ENCODE results near the gene PARPBP.
"Not testable (repeated sequence)": the region's sequence is repeated elsewhere in the genome, so short reads cannot be mapped to it uniquely, and the experiment has no call there.

PARPBP gene

DNA sequence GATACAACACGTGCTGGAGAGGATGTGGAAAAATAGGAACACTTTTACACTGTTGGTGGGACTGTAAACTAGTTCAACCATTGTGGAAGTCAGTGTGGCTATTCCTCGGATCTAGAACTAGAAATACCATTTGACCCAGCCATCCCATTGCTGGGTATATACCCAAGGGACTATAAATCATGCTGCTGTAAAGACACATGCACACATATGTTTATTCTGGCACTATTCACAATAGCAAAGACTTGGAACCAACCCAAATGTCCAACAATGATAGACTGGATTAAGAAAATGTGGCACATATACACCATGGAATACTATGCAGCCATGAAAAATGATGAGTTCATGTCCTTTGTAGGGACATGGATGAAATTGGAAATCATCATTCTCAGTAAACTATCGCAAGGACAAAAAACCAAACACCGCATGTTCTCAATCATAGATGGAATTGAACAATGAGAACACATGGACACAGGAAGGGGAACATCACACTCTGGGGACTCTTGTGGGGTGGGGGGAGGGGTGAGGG is 27.1 kb downstream of the PARPBP start:
- not testable (repeated sequence) for DNase-seq (ENCODE audit: low read depth)

DNA sequence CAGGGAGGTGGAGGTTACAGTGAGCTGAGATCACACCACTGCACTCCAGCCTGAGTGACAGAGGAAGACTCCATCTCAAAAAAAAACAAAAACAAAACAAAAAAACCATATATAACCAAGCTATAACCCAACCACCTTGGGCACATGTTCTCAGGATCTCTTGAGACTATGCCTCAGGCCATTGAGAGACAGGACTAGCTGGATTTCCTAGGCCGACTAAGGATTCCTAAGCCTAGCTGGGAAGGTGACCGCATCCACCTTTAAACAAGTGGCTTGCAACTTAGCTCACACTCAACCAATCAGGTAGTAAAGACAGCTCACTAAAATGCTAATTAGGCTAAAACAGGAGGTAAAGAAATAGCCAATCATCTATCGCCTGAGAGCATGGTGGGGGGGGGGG is 35.2 kb downstream of the PARPBP start:
- not testable (repeated sequence) for DNase-seq (ENCODE audit: low read depth)

DNA sequence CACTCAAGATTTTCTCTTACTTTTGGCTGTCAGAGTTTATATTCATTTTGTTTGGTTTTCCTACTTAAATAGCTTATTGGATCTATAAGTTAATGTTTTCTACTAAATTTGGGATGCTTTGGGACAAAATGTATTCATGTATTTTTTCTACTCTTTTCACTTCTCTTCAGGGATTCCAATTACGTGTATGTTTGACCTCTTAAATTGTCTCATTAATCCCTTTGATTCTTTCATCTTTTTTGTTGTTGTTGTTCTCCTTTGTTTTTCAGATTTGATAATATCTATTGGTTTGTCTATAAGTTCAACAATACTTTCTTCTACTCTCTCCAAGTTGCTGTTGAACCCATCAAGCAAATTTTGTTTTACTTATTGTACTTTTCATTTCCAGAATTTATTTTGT is 43.4 kb downstream of the PARPBP start:
- DNase-seq (ENCODE audit: low read depth) = no peak

DNA sequence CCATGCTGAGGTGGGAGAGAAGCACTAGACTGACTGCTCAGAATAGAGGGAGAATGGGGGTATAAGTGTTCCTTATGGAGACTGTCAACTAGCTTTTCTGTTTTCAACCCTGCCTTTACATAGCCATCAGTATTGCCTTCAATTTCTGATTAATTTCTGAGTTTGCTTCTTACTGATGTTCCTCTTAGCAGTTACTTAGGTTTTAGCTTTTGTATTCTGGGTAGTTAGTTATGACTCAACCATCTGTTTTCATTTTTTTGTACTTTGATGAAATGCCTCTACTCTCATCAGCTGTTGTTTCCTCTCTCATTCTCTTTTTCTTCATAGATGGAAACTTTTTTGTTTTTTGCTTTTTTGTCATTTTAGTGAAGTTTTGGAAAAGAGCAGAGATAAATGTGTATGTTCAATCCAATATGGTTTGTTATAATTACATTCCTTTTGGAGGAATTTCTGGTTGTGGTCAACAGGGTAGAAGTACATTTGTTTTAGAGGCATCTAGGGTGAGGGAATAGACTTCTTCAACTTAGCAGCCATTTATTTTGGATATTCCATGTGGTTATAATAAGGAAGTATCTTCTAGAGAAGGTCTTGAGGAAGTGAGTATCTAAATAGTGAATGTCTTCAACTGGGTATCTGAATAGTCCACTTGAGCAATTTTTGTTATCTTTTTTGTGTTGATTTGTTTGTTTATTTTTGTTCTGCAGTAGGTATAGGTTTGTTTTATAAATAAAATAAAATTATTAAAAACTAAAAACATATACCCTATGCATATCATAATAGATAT is 48.0 kb downstream of the PARPBP start:
- DNase-seq (ENCODE audit: low read depth) = no peak

DNA sequence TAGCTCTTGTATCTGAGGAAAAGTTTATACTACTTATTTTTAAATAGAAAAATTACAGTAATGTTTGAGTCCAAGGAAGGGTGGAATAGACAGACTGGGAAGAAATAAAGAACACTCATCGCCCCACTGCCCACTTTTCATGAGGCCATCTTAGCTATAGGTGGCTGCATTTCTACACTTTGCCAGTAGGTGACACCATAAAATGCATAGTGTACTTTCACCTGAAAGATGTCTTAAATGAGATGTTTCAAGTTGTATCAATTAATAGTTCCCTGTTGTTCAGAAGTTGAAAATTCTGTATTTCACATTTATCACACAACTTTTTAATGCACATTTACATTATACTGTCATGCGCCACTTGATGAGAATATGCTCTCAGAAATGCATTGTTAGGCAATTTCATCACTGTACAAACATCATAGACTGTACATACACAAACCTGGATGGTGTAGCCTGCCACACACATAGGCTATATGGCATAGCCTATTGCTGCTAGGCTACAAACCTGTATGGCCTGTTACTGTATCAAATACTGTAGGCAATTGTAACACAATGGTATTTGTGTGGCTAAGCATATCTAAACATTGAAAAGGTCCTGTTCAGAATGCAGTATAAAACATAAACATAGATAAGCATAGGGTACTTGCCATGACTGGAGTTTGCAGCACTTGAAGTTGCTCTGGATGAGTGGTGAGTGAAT is 50.1 kb downstream of the PARPBP start:
- DNase-seq (ENCODE audit: low read depth) = no peak

DNA sequence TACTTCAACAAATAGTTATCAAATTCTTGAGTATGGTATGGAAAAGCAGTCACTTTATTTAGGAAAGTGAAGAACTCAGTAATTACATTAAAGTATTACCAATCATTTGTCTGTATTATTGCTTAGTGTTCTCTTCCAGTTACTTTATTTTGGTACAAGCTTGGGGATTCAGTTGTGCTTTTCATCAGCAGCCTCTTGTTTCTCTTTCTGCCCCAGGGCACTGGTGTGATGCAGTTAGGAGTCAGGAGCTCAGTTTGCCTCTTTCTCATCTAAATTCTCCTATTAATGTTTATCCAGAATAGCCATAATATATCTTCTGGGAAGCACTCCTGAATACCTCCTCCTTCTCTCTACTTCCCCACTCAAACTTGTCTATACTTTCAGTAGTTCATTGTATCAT is 52.0 kb downstream of the PARPBP start:
- DNase-seq (ENCODE audit: low read depth) = no peak

DNA sequence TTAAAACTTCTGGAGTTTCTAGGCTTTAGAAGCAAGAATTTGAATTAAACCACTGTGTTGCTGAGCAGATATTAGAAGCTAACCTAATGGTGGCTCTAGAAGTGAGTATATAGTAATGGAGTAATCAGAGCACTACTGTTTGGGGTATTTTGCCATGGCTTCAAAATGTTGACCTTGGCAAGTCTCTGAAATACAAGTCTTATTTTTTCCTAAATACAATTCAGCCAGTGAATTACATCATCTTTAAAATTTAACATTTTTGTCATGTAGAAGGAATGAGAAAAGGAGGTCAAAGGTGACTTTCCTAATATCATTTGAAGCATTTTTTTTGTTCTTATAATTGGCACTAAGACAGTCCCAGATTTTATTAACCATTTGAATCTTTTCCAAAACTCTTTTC is 52.5 kb downstream of the PARPBP start:
- DNase-seq (ENCODE audit: low read depth) = no peak

DNA sequence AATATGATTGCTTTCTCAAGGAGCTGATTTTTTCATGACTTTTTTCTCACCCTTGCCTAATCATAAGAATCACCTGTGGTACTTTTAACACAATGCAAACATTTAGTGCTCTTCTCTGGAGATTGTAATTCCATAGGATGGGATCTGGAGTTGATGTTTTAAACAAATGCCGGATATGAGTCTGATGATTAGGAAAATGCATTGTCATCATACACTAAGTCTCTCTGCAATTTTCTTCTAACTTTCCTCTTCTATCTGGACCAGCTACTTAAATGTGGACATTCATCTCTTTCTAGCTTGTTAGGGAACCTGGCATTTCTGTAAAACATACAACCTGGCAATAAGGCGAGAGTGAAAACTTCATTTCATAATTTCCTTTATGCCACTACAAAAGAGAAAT is 54.1 kb downstream of the PARPBP start:
- no peak for DNase-seq (ENCODE audit: low read depth)

DNA sequence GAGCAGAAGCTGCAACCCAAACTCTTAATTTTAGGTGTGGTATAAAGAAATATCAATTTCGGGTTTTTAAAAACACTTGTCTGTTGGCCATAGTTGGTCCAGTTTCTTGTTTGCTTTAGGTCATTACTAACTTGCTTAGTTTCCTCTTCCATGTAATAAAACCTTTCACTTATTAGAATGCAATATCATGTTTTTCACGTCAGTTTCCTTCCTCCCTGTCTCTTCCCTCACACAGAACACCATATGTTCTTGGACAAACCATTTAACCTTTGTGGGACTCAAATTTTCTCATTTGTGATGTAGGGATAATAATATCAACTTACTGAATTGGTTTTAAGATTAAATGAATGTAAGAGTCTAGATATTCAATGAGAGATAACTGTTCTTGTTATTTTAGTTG is 54.8 kb downstream of the PARPBP start:
- DNase-seq (ENCODE audit: low read depth) = no peak

DNA sequence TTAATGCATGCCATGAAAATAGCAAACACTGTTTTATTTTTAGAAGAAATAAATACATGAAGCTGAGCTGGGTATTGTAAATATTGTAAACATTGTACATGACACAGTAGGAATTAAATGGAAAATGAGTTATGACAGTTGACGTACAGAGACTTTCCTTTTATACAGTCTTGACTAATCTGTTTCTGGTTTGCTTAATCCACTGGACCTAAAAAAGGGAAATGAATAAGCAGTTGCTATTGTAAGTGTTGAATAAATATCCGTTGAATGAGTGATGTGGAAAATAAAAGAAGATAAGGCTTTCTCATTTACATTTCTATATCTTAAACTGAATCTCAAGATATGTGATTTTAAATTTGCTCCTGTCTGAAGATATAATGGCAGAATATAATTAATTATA is 62.7 kb downstream of the PARPBP start:
- no peak for DNase-seq (ENCODE audit: low read depth)

DNA sequence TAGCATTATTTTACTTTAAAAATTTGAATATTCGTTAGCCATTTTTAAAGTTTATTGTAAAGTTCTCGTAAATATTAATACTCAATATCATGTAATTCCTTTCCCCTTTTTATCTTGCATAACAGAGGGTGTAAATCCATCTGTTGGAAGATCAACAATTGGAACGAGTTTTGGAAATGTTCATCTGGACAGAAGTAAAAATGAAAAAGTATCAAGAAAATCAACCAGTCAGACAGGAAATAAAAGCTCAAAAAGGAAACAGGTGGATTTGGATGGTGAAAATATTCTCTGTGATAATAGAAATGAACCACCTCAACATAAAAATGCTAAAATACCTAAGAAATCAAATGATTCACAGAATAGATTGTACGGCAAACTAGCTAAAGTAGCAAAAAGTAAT is 75.8 kb downstream of the PARPBP start:
- no peak for DNase-seq (ENCODE audit: low read depth)

DNA sequence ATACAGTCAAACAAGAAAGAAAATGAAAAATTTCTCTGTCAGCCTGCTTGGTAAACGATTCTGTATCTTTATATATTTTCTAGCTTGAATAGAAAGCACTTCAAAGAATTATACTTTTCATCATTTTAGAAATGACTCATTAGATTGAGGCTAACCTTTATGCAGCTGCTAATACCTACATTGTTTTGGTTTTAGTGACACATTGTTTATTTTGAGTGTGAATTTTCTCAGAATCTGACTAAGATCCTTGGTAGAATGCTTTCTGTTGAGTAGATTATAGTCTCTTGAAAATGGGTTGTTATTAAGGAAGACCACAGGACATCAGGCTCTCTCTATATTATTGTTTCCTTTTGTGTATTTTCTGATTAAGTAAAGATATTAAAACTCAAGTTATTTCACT is 77.8 kb downstream of the PARPBP start, which contains the start of gene PMCH:
TSS of gene PMCH (minus strand) at position 45 of the 400 bp plus-strand sequence. CDS start 63 bp downstream, outside the sequence.
- no peak for DNase-seq (ENCODE audit: low read depth)

DNA sequence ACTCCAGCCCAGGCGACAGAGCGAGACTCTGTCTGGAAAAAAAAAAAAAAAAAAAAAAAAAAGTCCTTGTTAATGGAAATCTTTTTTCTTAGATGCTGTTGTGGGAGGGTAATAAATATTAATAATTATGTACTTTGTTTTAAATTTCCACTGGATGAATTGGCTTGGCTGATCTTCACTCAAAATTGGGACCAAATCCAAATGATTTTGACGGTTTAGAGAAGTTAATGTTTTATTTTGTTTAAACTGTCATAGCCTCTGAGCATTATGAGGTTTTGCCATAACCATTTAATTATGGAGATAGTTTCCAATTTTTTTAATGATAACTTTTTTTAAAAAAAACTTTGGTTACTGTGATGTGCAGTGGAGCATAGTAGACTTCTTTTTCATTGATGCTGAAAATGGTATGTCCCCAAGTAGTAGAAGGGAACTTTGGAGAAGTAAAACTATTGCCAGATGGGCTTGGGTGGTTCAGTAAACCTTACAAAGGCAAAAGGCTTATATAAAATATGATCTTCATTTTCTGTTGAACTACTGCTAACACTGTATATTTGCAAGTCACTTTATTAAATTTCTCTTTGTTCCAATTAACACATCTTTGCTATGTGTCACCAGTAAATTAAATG is 81.6 kb downstream of the PARPBP start:
- no peak for DNase-seq (ENCODE audit: low read depth)

DNA sequence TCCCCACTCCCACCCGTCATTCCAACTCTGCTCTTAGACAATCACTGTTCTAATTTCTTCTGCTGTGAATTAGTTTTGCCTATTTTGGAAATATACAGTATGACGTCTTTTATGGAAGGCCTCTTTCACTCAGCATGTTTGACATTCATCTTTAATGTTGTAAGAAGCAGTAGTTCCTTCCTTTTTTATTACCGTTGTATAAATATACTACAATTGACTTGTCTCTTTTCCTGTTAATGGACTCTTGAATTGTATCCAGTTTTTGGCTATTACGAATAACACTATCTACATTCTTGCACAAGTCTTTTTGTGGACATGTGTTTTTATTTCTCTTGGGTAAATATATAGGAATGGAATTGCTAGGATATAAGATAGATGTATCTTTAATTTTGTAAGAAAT is 82.6 kb downstream of the PARPBP start:
- no peak for DNase-seq (ENCODE audit: low read depth)

DNA sequence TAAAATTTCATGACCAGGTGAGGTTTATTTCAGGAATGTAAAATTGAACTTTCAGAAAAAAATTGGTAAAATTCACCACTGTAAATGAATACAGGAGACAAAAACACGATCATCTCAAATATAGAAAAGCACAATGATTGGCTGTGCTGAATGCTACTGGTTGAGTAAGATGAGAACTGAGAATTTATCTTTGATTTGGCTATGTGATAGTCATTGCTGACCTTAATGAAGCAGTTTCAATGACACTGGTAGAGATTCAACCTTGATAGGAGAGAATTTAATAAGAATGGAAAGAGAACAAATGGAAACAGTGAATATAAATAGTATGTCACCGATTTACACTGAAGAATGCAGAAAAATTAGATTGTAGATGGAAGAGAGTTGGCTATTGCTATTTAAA is 84.0 kb downstream of the PARPBP start:
- DNase-seq (ENCODE audit: low read depth) = no peak

DNA sequence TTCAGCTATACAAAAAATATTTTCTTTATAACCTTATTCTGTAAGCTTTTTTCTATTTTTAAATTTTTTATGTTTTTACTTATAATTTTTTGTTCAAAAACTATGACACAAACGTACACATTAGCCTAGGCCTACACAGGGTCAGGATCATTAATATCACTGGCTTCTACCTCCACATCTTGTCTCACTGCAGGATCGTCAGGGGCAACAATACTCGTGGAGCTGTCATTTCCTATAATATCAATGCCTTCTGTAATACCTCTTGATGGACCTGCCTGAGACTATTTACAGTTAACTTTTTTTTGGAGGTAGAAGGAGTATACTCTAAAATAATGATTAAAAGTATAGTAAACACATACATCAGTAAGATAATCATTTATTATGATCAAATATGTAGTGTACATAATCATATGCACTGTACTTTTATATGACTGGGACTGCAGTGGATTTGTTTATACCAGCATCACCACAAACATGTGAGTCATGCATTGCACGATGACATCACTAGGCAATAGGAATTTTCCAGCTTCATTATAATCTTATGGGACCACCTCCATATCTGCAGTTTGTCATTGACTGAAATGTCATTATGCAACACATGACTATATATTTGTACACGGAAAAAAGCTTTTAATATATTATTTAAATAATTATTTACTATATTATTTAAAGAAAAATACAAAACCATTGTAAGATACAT is 96.2 kb downstream of the PARPBP start:
- no peak for DNase-seq (ENCODE audit: low read depth)

DNA sequence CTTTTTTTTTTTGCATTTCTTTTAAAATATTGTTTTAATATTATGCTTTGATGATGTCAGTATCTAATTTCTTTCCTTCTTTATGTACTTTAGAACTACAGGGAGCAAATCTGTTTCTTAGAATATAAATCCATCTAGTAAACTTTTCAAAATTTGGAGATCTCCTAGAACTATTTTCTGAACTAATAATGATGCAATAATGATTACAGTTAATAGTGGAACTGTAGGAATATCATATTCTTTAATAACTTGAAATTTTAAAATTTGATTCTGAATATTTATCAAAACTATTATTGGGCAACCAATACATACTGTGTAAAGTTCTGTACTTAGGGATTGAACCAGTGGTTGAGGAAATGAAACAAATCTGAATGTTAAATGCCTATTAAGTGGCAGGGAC is 100.8 kb downstream of the PARPBP start:
- DNase-seq (ENCODE audit: low read depth) = no peak

DNA sequence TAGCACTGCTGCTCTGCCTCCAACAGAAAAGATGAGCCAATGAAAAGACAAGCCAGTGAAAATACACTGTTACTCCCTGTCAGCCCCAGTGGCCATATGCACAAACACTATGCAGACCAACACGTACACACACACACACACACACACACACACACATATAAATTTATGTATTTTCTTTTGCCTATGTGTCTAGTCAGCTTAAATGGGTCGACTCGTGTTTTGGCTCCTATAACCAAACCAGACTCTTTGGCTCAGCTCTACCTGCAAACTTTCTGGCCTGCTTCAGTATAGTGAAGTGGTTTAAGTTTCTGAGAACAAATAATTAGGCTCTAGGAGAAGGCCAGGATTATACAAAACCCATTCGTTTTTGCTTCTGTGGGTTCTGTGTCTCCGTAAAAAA is 108.0 kb downstream of the PARPBP start:
- no peak for DNase-seq (ENCODE audit: low read depth)

DNA sequence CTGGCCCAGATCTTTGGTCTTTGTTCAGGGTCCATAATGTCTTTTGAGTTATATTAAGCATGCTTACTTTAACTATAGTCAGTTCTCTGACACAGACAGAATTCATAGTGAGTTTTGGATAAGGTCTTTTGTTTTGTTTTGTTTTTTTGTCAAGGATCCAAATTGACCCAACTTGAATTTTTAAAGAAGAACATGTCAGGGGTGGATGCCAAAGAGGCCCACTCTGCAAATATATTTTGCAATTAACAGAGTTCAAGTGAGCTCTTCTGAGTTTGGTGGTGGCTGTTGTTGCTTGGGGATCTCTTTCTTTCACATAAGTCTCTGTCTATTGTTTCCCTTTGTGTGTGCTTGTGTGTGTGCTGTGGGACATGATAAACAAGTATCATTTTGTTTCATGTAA is 112.1 kb downstream of the PARPBP start:
- no peak for DNase-seq (ENCODE audit: low read depth)

DNA sequence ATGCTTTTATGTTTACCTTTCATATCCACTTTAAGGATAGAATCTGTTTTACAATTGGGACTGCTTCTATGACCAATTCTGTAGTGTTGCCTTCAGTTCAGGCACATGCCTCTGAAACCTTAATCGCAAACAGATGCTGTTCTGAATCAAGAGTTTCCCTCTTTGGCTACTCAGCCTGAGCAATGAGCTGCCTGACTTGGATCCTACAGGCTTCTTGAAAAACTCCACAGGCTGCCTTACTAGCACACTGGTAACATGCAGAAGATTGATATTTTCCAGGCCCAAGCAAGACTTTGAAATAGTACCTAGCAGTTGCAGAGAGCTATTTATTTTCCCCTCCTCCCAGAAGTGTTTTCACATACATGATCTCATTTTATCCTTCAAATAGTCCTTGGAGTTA is 112.5 kb downstream of the PARPBP start:
- DNase-seq (ENCODE audit: low read depth) = no peak

DNA sequence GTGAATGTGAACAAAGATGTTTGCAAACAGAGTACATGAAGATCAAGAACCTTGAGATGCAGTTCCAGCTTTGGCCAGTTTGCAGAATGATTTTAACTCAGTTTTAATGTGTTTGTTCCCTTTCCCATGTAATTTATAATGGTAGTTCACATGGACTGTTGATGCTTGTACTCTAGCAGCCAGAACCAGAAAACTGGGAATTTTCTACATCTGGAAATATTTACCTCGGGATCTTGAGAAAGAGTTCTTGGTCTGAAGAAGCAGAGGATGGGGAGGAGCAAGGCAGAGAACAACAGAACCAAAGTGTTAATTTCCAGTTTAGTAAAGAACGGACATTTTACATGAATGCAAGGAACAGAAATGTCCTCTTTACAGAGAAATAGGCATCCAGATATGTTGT is 114.6 kb downstream of the PARPBP start:
- DNase-seq (ENCODE audit: low read depth) = no peak

DNA sequence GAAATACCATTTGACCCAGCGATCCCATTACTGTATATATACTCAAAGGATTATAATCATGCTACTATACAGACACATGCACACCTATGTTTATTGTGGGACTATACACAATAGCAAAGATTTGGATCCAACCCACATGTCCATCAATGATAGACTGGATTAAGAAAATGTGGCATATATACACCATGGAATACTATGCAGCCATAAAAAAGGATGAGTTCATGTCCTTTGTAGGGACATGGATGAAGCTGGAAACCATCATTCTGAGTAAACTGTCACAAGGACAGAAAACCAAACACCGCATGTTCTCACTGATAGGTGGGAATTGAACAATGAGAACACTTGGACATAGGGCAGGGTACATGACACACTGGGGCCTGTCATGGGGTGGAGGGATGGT is 120.9 kb downstream of the PARPBP start:
- not testable (repeated sequence) for DNase-seq (ENCODE audit: low read depth)
